NCI-H1930 (cell line): ENCODE data around the gene MS4A14.
"Not testable (repeated sequence)": the region's sequence is repeated elsewhere in the genome, so short reads cannot be mapped to it uniquely, and the experiment has no call there.

Experiments
- DNase-seq, 2 experiments: peaks; one replicate each; lab custom pipeline; 2025; lab: John Stamatoyannopoulos, UW

MS4A14 gene, protein sequence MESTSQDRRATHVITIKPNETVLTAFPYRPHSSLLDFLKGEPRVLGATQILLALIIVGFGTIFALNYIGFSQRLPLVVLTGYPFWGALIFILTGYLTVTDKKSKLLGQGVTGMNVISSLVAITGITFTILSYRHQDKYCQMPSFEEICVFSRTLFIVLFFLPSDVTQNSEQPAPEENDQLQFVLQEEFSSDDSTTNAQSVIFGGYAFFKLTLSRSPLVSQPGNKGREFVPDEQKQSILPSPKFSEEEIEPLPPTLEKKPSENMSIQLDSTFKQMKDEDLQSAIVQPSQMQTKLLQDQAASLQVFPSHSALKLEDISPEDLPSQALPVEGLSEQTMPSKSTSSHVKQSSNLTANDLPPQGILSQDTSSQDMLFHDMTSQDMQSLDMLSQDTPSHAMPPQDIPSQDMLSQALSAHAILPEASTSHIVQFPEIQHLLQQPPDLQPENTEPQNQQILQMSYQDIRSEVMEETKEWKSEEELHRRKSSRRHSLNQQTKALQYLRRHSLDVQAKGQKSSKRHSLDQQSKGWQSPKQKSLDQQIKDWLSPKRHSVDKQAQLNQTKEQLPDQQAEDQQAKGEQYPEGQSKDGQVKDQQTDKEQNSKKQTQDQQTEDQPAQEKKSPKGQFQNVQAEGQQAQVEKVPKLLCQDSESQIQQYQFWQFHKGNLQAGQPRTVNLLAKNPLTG

GRCh38 chr11:60396382-60396781, at the start of gene MS4A14:
MS4A14 (plus strand) TSS chr11:60396459; CDS start chr11:60396579, 120 bp downstream.
- DNase-seq, result no peak

- no peak for DNase-seq
These were observed 49.0 kb upstream of the MS4A14 start for GRCh38 chr11:60347084-60347797.

DNA sequence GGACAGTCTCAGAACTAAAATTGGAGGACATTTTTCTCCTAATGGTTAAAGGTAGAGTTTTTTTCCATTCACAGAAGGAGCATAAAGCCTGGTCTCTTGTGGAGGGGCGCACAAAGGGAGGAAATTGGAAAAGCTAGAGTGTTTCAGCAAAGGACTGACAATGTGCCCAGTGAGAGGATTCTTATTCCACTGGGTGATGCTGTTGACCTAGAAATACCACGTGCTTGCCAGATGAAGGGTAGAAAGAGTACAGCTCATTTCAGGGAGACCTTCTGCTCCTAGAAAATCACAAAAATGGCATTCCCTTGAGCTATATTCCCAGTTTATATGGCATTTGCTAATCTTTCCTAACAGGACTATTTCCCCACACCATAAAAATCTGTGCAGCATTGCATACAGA, 48.1 kb upstream of the MS4A14 start:
- peak in 1 of 2 experiments; percentile 3 for DNase-seq

DNA sequence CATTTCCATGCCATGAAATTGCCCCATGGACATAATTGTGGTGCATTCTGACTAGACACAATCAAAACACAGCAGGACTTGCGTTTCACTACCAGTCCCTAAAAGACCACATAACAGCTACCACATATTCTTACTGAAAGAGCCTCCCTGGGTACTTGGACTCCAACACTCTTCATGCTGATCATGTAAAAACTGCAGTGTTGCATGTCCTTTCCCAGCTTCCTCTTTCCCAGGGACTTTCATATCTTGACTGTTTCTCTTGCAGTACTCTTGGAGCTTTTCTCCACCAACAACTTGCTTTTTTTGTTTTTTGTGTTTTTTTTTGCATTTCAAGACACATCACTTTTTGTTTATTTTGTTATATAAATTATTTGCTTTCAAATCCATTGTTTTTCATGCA, 46.3 kb upstream of the MS4A14 start:
- no peak for DNase-seq

- no peak for DNase-seq
These were observed 38.5 kb upstream of the MS4A14 start for GRCh38 chr11:60357771-60358170.

GRCh38 chr11:60360621-60361020, 35.6 kb upstream of the MS4A14 start:
- DNase-seq, result no peak

- no peak for DNase-seq
These were observed 34.0 kb upstream of the MS4A14 start for GRCh38 chr11:60362241-60362640.

GRCh38 chr11:60363542-60364470, 32.5 kb upstream of the MS4A14 start:
- peak; percentile 18 to 68 for DNase-seq

DNA sequence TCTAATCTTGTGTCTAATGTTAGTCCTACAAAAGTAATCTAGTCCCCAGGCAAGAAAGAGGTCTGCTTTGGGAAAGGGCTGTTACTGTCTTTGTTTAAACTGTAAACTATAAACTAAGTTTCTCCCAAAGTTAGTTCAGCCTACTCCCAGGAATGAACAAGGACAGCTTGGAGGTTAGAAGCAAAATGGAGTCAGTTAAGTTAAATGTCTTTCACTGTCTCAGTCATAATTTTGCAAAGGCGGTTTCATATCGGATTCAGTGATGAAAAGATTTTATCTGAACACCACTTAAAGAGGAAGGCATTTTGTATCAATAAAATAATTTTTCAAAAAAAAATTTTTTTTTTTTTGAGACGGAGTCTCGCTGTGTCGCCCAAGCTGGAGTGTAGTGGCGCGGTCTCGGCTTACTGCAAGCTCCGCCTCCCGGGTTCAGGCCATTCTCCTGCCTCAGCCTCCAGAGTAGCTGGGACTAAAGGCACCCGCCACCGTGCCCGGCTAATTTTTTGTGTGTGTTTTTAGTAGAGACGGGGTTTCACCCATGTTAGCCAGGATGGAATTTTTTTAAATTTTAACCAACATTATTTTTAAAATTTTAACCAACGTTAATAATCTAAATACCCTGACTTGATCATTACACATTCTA, 29.9 kb upstream of the MS4A14 start:
- DNase-seq, result not testable (repeated sequence)

DNA sequence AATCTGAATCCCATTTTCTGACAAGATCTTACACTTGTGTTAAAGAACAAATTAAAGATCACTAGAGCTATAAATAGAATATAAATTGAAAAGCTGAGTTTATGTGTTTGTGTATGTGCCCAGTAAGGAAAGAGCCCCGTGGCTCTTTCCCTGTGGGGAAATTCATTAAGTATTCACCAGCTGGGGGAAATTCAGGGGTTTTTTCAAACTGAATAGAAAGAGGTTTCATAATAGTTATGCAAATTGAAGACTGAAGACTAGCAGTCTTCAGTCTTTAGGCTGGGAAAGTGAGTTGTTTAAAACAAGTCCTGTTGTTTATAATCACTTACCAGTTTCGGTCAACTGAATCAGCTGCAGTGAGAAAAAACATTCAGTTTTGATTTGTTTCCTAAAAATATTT, 29.2 kb upstream of the MS4A14 start:
- no peak for DNase-seq

- no peak for DNase-seq
These were observed 28.4 kb upstream of the MS4A14 start for GRCh38 chr11:60367896-60368295.

GRCh38 chr11:60370252-60370810, 25.9 kb upstream of the MS4A14 start:
- no peak for DNase-seq

DNA sequence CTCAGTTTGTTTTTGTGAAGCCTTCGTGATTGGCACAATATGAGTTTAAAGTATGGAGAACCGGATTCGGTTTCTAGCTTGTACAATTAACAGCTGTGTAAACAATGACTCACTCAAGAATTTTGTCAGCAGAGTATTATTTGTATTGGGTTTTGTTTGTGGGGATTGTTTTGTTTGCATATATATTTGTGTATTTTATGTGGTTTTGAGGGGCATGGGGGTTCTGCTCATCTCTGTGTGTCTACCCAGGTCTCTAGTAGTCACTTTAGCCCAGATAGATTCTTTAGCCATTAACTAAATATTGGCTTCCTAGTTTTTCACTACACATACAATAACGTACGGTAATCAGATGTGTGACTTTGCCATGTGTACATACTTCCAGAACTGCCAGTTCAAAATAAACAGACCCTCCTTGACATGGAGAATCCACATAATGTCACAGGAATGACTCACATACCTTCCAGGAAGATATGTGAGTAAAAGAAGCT, 25.4 kb upstream of the MS4A14 start:
- peak; percentile 28 to 85 for DNase-seq

GRCh38 chr11:60371386-60371785, 24.9 kb upstream of the MS4A14 start:
- no peak for DNase-seq

GRCh38 chr11:60371854-60372253, 24.4 kb upstream of the MS4A14 start:
- DNase-seq, result no peak

DNA sequence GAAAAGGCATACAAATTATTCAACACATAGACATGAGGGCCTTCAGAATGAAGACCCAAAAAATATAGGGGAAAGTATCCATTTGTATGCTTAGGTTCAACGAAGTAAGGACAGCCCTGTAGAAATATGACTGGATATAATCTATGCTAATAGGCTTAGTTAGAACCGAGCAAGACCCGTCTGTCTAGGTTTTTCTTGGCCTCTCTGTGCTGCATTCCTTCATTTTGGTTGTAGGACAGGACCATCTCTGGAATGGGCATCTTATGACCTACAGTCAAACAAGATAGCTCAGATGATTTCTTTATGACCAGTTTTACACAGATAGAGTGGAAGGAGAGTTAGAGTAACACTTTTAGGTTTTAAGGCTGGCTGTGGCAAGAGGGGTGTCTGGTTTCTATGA, 23.5 kb upstream of the MS4A14 start:
- DNase-seq, result no peak

DNA sequence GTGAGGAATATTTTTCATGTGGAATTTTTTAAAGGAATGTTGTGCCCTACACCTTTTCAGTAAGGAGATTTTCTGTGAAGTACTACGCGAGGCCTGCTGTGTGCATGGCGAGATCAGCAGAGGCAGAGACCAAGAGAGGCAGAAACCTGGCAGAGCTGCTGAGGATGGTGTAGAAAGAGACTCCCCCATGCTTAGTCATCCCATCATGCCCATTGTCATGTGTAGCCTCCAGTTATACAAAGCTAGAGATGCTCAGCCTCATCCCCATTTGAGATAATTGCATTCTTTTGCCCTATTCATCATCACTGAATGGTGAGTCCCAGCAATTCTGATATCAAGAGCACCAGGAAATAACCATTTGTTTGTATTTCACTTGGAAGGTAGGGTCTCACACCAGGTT, 20.9 kb upstream of the MS4A14 start:
- DNase-seq, result no peak

- DNase-seq, result no peak
These were observed 19.7 kb upstream of the MS4A14 start for GRCh38 chr11:60376601-60377000.

GRCh38 chr11:60377401-60378136, 18.7 kb upstream of the MS4A14 start:
- DNase-seq, result no peak

DNA sequence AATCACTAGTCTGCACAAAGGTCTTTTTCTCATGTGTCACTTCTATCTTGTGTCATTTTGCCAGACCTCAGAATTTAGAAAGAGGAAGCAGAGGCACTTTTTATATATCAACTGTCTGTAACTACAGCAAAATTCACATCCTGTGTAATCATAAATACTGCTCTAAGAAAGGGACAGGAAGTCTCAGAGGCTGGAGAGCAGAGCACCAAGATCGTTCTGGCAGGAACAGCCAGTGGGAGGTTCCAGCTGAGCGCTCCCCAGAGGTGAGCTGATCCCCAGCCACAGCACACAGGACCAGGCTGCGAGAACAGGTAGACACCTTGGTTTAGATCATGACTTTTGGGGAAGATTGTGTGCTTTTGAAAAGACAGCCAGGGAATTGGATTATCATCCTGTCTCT, 17.9 kb upstream of the MS4A14 start, which contains the start of gene MS4A7:
Gene MS4A7, plus strand, starts transcription at position 179 of the 400 bp plus-strand sequence. CDS start 4,610 bp downstream, outside the sequence.
- no peak for DNase-seq
